ENCODE data around the gene CATSPERB. TPM values are rescaled to one million over a fixed set of nuclear protein-coding genes. Genes with fewer than 3 reads are reported as not detected.
A peak's percentile ranks its signal among the peaks of the same experiment; 100 is the strongest.
"Not testable (repeated sequence)": the region's sequence is repeated elsewhere in the genome, so short reads cannot be mapped to it uniquely, and the experiment has no call there.

CATSPERB gene
- total RNA-seq, 2 donors from 2014 or later = 20.4 to 70.0 TPM

GRCh38 chr14:91748049-91748448, 16.2 kb upstream of the CATSPERB start:
- H3K9me3 ChIP-seq = no peaks in the 10 kb centered on the region
- ATAC-seq = no peak

DNA sequence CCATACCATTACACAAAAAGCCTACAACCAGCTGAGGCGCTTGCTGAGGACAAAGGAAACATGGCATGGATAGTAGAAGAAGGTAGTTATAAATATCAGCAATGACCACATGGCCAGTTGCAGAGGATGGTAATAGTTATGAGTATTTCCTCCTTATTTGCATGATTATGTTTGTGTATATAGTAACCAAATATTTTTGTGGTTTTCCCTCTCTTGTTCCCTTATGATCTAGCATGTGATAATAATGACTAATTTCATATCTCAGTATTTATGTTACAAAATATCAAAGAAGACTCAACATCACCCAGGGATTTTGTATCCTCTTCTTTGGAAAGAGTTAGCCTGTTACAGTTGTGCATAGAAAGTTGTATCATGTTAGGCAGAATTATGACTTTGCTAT, 13.5 kb upstream of the CATSPERB start:
- Histone ChIP-seq H3K36me3 (replicated peaks in 1 of 2; ENCODE audit: insufficient read depth in 1 of 2, low read depth in 2 of 2) (no peaks in the 10 kb centered on the region), H3K4me3 (no peak overlapping the region), H3K4me1 (peaks cover 35% of the 10 kb centered on the region), H3K9me3 (no peaks in the 10 kb centered on the region), H3K27ac (peak overlapping the region in 3 of 4 donors; percentile 62 to 81 (median 75)), H3K27me3 (no peaks in the 10 kb centered on the region)
- no peak for TF ChIP-seq POLR2A (IDR thresholded peaks at IDR 0.05)
- ATAC-seq (no peak), DNase-seq (no peak)
- 95 to 100% methylated on average over 1 of the region's 1 CpG for WGBS, 2 donors
- intact Hi-C loops (cut with DNase I) = no loop called here

More at GRCh38 chr14:91748049-91748448, 16.2 kb upstream of the CATSPERB start:
- intact Hi-C loops (cut with DNase I) = no loop called here
- no peak for TF ChIP-seq POLR2A (IDR thresholded peaks at IDR 0.05)
- TF ChIP-seq, protein P1, sequence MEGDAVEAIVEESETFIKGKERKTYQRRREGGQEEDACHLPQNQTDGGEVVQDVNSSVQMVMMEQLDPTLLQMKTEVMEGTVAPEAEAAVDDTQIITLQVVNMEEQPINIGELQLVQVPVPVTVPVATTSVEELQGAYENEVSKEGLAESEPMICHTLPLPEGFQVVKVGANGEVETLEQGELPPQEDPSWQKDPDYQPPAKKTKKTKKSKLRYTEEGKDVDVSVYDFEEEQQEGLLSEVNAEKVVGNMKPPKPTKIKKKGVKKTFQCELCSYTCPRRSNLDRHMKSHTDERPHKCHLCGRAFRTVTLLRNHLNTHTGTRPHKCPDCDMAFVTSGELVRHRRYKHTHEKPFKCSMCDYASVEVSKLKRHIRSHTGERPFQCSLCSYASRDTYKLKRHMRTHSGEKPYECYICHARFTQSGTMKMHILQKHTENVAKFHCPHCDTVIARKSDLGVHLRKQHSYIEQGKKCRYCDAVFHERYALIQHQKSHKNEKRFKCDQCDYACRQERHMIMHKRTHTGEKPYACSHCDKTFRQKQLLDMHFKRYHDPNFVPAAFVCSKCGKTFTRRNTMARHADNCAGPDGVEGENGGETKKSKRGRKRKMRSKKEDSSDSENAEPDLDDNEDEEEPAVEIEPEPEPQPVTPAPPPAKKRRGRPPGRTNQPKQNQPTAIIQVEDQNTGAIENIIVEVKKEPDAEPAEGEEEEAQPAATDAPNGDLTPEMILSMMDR (IDR thresholded peaks at IDR 0.05) = no peak
- Histone ChIP-seq H3K27ac (no peak overlapping the region), H3K27me3 (no peaks in the 10 kb centered on the region), H3K36me3 (replicated peaks in 1 of 2; ENCODE audit: insufficient read depth in 1 of 2, low read depth in 2 of 2) (no peaks in the 10 kb centered on the region), H3K4me3 (no peak overlapping the region), H3K4me1 (peaks cover 40% of the 10 kb centered on the region)
- no peak for DNase-seq
- WGBS, 2 donors = 88 to 98% methylated on average over 2 of the region's 2 CpGs

GRCh38 chr14:91744068-91744480, 12.2 kb upstream of the CATSPERB start:
- ATAC-seq = peak; percentile 95
- H3K4me3 ChIP-seq = no peak overlapping the region
- H3K27ac ChIP-seq = peak overlapping the region; percentile 34 to 81 (median 68)
- DNase-seq = peak; percentile 50 to 86 (median 66)
- H3K27me3 ChIP-seq = no peaks in the 10 kb centered on the region
- peaks cover 35% of the 10 kb centered on the region for H3K4me1 ChIP-seq
- H3K9me3 ChIP-seq = no peaks in the 10 kb centered on the region
- H3K36me3 ChIP-seq (replicated peaks in 1 of 2; ENCODE audit: insufficient read depth in 1 of 2, low read depth in 2 of 2) = no peaks in the 10 kb centered on the region
- intact Hi-C loops (cut with DNase I) = no loop called here
- TF ChIP-seq, protein P1 (IDR thresholded peaks at IDR 0.05) = no peak
- TF ChIP-seq POLR2A (IDR thresholded peaks at IDR 0.05) = no peak
- WGBS, 2 donors = 6 to 18% methylated on average over 2 of the region's 2 CpGs

- no peaks in the 10 kb centered on the region for H3K9me3 ChIP-seq
- ATAC-seq (no peak), DNase-seq (no peak)
- H3K27me3 ChIP-seq = no peaks in the 10 kb centered on the region
- TF ChIP-seq POLR2A (IDR thresholded peaks at IDR 0.05) = no peak
- TF ChIP-seq, protein P1 (IDR thresholded peaks at IDR 0.05) = no peak
- peak overlapping the region; percentile 34 to 81 (median 68) for H3K27ac ChIP-seq
- no peak overlapping the region for H3K4me3 ChIP-seq
- intact Hi-C loops (cut with DNase I) = no loop called here
- WGBS, 2 donors = 77 to 80% methylated on average over 2 of the region's 2 CpGs
- H3K36me3 ChIP-seq (replicated peaks in 1 of 2; ENCODE audit: insufficient read depth in 1 of 2, low read depth in 2 of 2) = no peaks in the 10 kb centered on the region
- H3K4me1 ChIP-seq = peaks cover 35% of the 10 kb centered on the region
These were observed 11.4 kb upstream of the CATSPERB start for GRCh38 chr14:91743305-91743653.

- WGBS, 2 donors = 59 to 72% methylated on average over 1 of the region's 1 CpG
- intact Hi-C loops (cut with DNase I) = no loop called here
- Histone ChIP-seq H3K36me3 (replicated peaks in 1 of 2; ENCODE audit: insufficient read depth in 1 of 2, low read depth in 2 of 2) (no peaks in the 10 kb centered on the region), H3K9me3 (no peaks in the 10 kb centered on the region), H3K4me1 (peaks cover 35% of the 10 kb centered on the region), H3K27me3 (no peaks in the 10 kb centered on the region), H3K27ac (peak overlapping the region; percentile 25 to 81 (median 56)), H3K4me3 (no peak overlapping the region)
- no peak for ATAC-seq
- DNase-seq = no peak
- TF ChIP-seq POLR2A (IDR thresholded peaks at IDR 0.05) = no peak
- TF ChIP-seq, protein P1 (IDR thresholded peaks at IDR 0.05) = no peak
These were observed 10.9 kb upstream of the CATSPERB start for GRCh38 chr14:91742621-91743304.

DNA sequence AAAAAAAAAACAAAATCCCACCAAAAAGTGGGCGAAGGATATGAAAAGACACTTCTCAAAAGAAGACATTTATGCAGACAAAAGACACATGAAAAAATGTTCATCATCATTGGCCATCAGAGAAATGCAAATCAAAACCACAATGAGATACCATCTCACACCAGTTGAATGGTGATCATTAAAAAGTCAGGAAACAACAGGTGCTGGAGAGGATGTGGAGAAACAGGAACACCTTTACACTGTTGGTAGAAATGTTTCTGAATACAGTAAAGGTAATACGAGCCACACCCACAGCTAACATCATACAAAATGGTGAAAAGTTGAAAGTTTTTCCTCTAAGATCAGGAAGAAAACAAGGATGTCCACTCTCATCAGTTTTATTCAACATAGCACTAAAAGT, 8.0 kb upstream of the CATSPERB start:
- H3K9me3 ChIP-seq; ATAC-seq; H3K27me3 ChIP-seq; DNase-seq; H3K36me3 ChIP-seq (replicated peaks in 1 of 2; ENCODE audit: insufficient read depth in 1 of 2, low read depth in 2 of 2); intact Hi-C loops (cut with DNase I); H3K27ac ChIP-seq; H3K4me3 ChIP-seq: not testable (repeated sequence)
- peaks cover 24% of the 10 kb centered on the region for H3K4me1 ChIP-seq
- 87 to 100% methylated on average over 2 of the region's 2 CpGs for WGBS, 2 donors

Data from body of pancreas (tissue), 4 donors.